ENCODE data around the gene CLDN2. TPM values are rescaled to one million over a fixed set of nuclear protein-coding genes. Genes with fewer than 3 reads are reported as not detected.

The CLDN2 gene
- total and polyA plus RNA-seq, 2 experiments from 2014 or later = 0.09 to 0.66 TPM

GRCh38 chrX:106899841-106900240 lies 20.4 kb upstream of the CLDN2 start:
- H3K27ac ChIP-seq = no peak overlapping the region
- no peak for DNase-seq (ENCODE audit: low read depth in 1 of 2, low spot score in 1 of 2)
- TF ChIP-seq CTCF (IDR thresholded peaks at IDR 0.05; ENCODE audit: low read depth, low read length) = no peak
- H3K9me3 ChIP-seq (ENCODE audit: low read depth) = no peaks in the 10 kb centered on the region
- H3K4me1 ChIP-seq (ENCODE audit: low read depth) = peaks cover 11% of the 10 kb centered on the region
- H3K27me3 ChIP-seq = no peaks in the 10 kb centered on the region
- H3K36me3 ChIP-seq = no peaks in the 10 kb centered on the region
- H3K4me3 ChIP-seq = no peak overlapping the region

GRCh38 chrX:106901341-106901740 lies 18.9 kb upstream of the CLDN2 start:
- no peak for TF ChIP-seq CTCF (IDR thresholded peaks at IDR 0.05; ENCODE audit: low read depth, low read length)
- DNase-seq (ENCODE audit: low read depth in 1 of 2, low spot score in 1 of 2) = no peak
- Histone ChIP-seq H3K27ac (no peak overlapping the region), H3K4me3 (no peak overlapping the region), H3K9me3 (ENCODE audit: low read depth) (no peaks in the 10 kb centered on the region), H3K4me1 (ENCODE audit: low read depth) (peaks cover 14% of the 10 kb centered on the region), H3K27me3 (no peaks in the 10 kb centered on the region), H3K36me3 (no peaks in the 10 kb centered on the region)

DNA sequence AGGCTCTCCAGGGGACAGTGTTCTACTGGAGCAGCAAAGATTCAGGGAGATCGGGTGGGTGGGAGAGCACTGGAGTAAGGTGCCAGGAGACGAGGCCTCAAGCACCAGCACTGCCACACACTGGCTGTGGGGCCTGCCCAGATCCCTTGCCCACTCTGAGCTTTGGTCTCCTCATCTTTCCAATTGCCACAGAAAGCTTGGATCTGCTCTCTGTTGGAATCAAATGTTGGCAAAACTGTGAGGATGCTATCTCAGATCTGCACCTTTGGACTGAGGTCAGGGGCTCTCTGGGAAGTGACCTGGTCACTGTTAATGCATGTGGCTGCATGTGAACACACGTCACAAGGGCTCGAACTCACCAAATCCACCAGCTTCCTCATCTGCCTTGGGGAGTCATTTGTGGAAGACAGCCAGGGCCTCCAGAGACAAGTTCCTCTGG lies 18.4 kb upstream of the CLDN2 start:
- H3K4me1 ChIP-seq (ENCODE audit: low read depth) = peaks cover 19% of the 10 kb centered on the region
- no peak overlapping the region for H3K27ac ChIP-seq
- DNase-seq (ENCODE audit: low read depth in 1 of 2, low spot score in 1 of 2) = no peak
- no peaks in the 10 kb centered on the region for H3K27me3 ChIP-seq
- no peaks in the 10 kb centered on the region for H3K9me3 ChIP-seq (ENCODE audit: low read depth)
- H3K4me3 ChIP-seq = no peak overlapping the region
- no peaks in the 10 kb centered on the region for H3K36me3 ChIP-seq
- no peak for TF ChIP-seq CTCF (IDR thresholded peaks at IDR 0.05; ENCODE audit: low read depth, low read length)

GRCh38 chrX:106902684-106903083 lies 17.5 kb upstream of the CLDN2 start:
- Histone ChIP-seq H3K27me3 (no peaks in the 10 kb centered on the region), H3K4me1 (ENCODE audit: low read depth) (peaks cover 19% of the 10 kb centered on the region), H3K36me3 (no peaks in the 10 kb centered on the region), H3K4me3 (no peak overlapping the region), H3K27ac (no peak overlapping the region), H3K9me3 (ENCODE audit: low read depth) (no peaks in the 10 kb centered on the region)
- DNase-seq (ENCODE audit: low read depth in 1 of 2, low spot score in 1 of 2) = no peak
- no peak for TF ChIP-seq CTCF (IDR thresholded peaks at IDR 0.05; ENCODE audit: low read depth, low read length)

GRCh38 chrX:106903291-106903824 lies 16.8 kb upstream of the CLDN2 start, which contains the start of gene RIPPLY1:
Gene RIPPLY1 (minus strand): TSS chrX:106903341. CDS start chrX:106903287, 54 bp downstream.
- peaks cover 19% of the 10 kb centered on the region for H3K4me1 ChIP-seq (ENCODE audit: low read depth)
- H3K36me3 ChIP-seq = no peaks in the 10 kb centered on the region
- no peak for DNase-seq (ENCODE audit: low read depth in 1 of 2, low spot score in 1 of 2)
- no peak for TF ChIP-seq CTCF (IDR thresholded peaks at IDR 0.05; ENCODE audit: low read depth, low read length)
- peak within 1 kb of the TSS; percentile 26 for H3K27ac ChIP-seq
- H3K27me3 ChIP-seq = no peaks in the 10 kb centered on the region
- H3K9me3 ChIP-seq (ENCODE audit: low read depth) = no peaks in the 10 kb centered on the region
- H3K4me3 ChIP-seq = no peak within 1 kb of the TSS
